ENCODE measurements around the gene GPBP1.
"Not testable (repeated sequence)": the region's sequence is repeated elsewhere in the genome, so short reads cannot be mapped to it uniquely, and the experiment has no call there.

Gene GPBP1

DNA sequence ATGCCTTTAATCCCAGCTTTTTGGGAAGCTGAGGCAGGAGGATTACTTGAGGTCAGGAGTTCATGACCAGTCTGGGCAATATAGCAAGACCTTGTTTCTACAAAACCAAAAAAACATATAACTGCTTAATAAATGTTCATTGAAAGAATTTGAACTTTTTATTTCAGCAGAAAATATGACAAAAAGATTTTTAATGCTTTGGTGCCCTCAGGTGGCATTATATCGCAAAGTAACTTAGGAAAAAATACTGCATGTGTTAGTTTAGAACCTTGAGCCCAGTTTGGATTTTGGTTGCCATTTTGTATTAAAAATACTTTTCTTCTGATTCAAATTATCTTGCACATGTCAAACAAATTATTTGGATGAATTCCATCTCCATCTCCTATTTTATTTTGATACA, 103.2 kb downstream of the GPBP1 start:
- DNase-seq (ENCODE audit: low read depth) = no peak
- no peak overlapping the region for H3K4me3 ChIP-seq (ENCODE audit: low read length)
- TF ChIP-seq, protein P1, sequence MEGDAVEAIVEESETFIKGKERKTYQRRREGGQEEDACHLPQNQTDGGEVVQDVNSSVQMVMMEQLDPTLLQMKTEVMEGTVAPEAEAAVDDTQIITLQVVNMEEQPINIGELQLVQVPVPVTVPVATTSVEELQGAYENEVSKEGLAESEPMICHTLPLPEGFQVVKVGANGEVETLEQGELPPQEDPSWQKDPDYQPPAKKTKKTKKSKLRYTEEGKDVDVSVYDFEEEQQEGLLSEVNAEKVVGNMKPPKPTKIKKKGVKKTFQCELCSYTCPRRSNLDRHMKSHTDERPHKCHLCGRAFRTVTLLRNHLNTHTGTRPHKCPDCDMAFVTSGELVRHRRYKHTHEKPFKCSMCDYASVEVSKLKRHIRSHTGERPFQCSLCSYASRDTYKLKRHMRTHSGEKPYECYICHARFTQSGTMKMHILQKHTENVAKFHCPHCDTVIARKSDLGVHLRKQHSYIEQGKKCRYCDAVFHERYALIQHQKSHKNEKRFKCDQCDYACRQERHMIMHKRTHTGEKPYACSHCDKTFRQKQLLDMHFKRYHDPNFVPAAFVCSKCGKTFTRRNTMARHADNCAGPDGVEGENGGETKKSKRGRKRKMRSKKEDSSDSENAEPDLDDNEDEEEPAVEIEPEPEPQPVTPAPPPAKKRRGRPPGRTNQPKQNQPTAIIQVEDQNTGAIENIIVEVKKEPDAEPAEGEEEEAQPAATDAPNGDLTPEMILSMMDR (conservative IDR thresholded peaks at IDR 0.05; ENCODE audit: low read depth, low read length) = peak; percentile 37

DNA sequence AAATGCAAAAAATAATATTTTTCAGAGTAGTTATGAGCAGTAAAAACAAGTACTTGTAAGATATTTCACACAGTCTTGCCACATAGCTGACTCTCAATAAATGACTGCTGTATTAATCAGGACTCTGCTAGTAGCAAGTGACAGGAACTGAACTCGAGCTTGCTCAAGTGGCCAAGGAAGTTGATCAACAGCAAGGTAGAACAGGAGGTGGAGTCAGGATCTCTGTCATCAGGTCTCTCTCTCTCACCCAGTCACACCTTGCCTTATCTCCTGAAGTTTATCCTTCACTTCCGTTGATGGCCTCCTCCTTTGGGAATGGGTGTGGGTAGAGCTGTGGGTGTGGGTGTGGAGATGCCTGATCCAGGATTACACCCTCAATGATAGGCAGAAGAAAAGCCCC, 107.0 kb downstream of the GPBP1 start:
- H3K4me3 ChIP-seq (ENCODE audit: low read length) = no peak overlapping the region
- TF ChIP-seq, protein P1 (conservative IDR thresholded peaks at IDR 0.05; ENCODE audit: low read depth, low read length) = no peak
- DNase-seq (ENCODE audit: low read depth) = no peak

DNA sequence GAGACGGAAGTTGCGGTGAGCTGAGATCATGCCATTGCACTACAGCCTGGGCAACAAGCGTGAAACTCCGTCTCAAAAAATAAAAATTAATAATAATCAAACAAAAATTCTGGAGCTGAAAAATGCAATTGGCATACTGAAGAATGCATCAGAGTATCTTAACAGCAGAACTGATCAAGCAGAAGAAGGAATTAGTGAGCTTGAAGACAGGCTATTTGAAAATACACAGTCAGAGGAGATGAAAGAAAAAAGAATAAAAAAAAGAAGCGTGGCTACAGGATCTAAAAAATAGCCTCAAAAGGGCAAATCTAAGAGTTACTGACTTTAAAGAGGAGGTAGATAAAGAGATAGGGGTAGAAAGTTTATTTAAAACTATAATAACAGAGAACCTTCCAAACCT, 111.2 kb downstream of the GPBP1 start:
- DNase-seq (ENCODE audit: low read depth); H3K4me3 ChIP-seq (ENCODE audit: low read length): not testable (repeated sequence)

DNA sequence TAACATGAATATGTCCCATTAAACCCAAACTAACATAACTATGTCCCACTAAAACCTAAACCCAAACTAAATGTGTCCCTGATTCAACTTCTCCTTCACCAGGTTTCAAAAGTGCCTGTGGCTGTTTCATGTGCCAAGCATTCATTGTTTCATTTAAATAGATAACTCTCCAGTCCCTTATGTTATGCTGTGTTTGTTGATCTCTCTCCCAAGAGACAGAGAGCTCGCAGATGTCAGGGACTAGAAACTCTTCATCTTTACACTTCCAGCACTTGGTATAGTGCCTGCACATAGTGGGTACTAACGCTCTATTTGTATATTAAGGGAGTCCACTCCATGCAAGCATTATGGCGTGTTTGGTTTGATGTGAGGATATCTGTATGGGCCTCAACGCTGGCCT, 118.0 kb downstream of the GPBP1 start:
- no peak for DNase-seq (ENCODE audit: low read depth)
- H3K4me3 ChIP-seq (ENCODE audit: low read length) = no peak overlapping the region
- TF ChIP-seq, protein P1 (conservative IDR thresholded peaks at IDR 0.05; ENCODE audit: low read depth, low read length) = no peak

DNA sequence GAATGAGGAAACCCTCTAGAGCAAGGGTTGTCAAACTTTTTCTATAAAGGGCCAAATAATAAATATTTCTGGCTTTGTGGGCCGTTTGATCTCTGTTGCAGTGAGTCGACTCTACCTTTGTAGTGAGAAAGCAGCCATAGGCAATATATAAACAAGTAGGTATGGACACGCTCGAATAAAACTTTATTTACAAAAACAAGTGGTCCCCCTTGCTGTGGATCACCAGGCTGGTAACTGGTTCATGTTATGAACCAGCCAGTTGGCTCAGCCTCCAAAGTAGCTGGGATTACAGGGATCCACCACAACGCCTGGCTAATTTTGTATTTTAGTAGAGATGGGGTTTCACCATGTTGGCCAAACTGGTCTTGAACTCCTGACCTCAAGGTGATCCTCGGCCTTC, 118.5 kb downstream of the GPBP1 start:
- TF ChIP-seq, protein P1 (conservative IDR thresholded peaks at IDR 0.05; ENCODE audit: low read depth, low read length) = no peak
- DNase-seq (ENCODE audit: low read depth) = no peak

DNA sequence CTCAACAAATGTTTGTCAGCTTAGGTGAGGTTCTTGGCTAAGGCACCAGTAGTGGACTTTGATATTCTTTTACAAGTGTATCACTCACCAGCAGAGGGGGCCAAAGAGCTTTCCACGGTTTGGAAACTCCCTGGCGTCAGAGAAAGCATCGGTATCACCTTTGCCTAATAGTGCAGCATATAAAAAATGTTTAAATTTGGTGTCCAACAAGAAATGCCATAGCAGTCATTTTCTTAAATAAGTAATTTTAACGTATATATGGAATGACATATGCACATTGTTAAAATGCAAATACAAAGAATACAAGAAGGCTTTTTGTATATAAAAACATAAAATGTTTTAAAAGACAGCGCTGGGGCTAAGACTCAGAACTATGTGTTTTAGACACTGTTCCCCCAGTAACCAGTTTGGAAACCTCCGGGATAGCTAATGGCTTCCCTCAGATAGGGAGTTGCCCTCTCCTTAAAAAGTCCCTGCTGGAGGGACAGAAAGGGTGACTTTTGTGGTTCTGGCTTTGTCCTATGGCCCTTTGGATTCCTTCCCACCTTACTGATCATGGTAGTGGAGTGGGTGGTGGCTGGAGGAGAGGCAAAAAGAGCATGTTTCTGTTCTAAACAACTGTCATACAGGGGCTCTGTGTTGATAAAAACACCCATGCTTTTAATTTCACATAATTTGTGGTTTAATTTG, 124.6 kb downstream of the GPBP1 start:
- TF ChIP-seq, protein P1 (conservative IDR thresholded peaks at IDR 0.05; ENCODE audit: low read depth, low read length) = peak; percentile 76
- DNase-seq (ENCODE audit: low read depth) = peak; percentile 40
- H3K4me3 ChIP-seq (ENCODE audit: low read length) = no peak overlapping the region

More for the DNA sequence above, 118.5 kb downstream of the GPBP1 start:
- H3K4me3 ChIP-seq (ENCODE audit: low read length) = no peak overlapping the region

DNA sequence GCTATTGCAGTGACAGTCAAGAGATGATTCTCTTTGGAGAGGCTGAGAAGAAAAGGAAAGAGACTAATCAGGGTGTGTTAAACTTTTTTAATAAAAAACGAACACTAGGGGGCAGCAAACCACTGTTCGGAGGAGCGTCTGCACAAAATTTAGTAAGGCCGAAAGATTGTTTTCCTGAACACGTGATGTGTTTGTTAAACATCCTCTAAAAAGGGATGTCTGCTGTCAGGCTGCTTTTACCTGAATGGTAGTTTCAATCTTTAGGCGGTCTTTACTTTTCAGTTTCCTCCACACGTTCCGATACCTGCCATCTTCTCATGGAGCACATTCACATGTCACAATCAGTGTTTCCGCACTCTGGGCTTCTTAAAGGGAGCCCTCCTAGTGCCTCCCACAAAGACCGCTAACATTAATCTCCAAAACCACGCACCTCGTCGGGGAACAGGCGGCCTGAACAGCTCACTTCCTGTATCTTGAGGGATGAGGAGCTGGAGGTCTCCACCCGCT, 125.2 kb downstream of the GPBP1 start:
- TF ChIP-seq, protein P1 (conservative IDR thresholded peaks at IDR 0.05; ENCODE audit: low read depth, low read length) = peak; percentile 34
- peak; percentile 26 for DNase-seq (ENCODE audit: low read depth)
- H3K4me3 ChIP-seq (ENCODE audit: low read length) = no peak overlapping the region
